GM12874 (cell line): ENCODE measurements around the gene ABHD2.

Experiments used
- CTCF ChIP-seq: IDR thresholded peaks from 2 replicates; pipeline ENCODE4 v1.5.1; 2011; ENCODE audit warnings: low read depth, mild to moderate bottlenecking, control low read depth, low read length, moderate library complexity; ENCODE audit not compliant: insufficient read depth

ABHD2 gene

GRCh38 chr15:89096664-89097063, 8.4 kb downstream of the ABHD2 start:
- TF ChIP-seq CTCF = no peak

GRCh38 chr15:89097313-89097712, 9.1 kb downstream of the ABHD2 start:
- no peak for TF ChIP-seq CTCF

GRCh38 chr15:89098281-89098680, 10.0 kb downstream of the ABHD2 start:
- TF ChIP-seq CTCF = no peak

GRCh38 chr15:89099968-89100367, 11.7 kb downstream of the ABHD2 start:
- TF ChIP-seq CTCF = no peak

GRCh38 chr15:89101302-89102193, 13.3 kb downstream of the ABHD2 start:
- TF ChIP-seq CTCF = no peak

GRCh38 chr15:89103481-89104171, 15.4 kb downstream of the ABHD2 start:
- TF ChIP-seq CTCF = no peak

GRCh38 chr15:89104172-89104564, 15.9 kb downstream of the ABHD2 start:
- TF ChIP-seq CTCF = no peak
